ENCODE results near the gene C17orf107.

DNA sequence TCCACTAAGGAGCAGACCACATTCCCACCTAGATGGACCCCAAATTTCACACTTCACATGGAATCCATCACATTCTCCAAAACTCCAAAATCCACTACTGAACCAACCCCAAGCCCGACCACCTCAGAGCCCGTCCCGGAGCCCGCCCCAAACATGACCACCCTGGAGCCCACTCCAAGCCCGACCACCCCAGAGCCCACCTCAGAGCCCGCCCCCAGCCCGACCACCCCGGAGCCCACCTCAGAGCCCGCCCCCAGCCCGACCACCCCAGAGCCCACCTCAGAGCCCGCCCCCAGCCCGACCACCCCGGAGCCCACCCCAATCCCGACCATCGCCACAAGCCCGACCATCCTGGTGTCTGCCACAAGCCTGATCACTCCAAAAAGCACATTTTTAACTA is 34.3 kb downstream of the C17orf107 start:
- TF ChIP-seq CTCF (IDR thresholded peaks at IDR 0.05) (no peak), POLR2A (IDR thresholded peaks at IDR 0.05) (no peak)

All from esophagus squamous epithelium (tissue), 4 donors.